Glutamatergic neuron (in vitro differentiated cells): ENCODE results near the gene RPGR. TPM values are rescaled to one million over a fixed set of nuclear protein-coding genes. Genes with fewer than 3 reads are reported as not detected.

ENCODE experiments used
- DNase-seq: peaks from one replicate; pipeline ENCODE4 v3.0.0; 2022
- H3K27ac Mint-ChIP-seq: one replicate; pipeline ENCODE4 v1.8.0; 2020; ENCODE audit warnings: mild to moderate bottlenecking, mixed read lengths, inconsistent platforms; ENCODE audit not compliant: unreplicated experiment
- H3K27me3 Mint-ChIP-seq: one replicate; pipeline ENCODE4 v1.8.0; 2020; ENCODE audit warnings: mild to moderate bottlenecking, moderate library complexity, mixed read lengths, inconsistent platforms; ENCODE audit not compliant: unreplicated experiment
- H3K36me3 Mint-ChIP-seq: one replicate; pipeline ENCODE4 v1.8.0; 2020; ENCODE audit warnings: mild to moderate bottlenecking, mixed read lengths, inconsistent platforms; ENCODE audit not compliant: unreplicated experiment
- H3K4me1 Mint-ChIP-seq: one replicate; pipeline ENCODE4 v1.8.0; 2020; ENCODE audit warnings: mild to moderate bottlenecking, low read depth, mixed read lengths, inconsistent platforms; ENCODE audit not compliant: unreplicated experiment
- H3K4me3 Mint-ChIP-seq: one replicate; pipeline ENCODE4 v1.8.0; 2020; ENCODE audit warnings: mild to moderate bottlenecking, mixed read lengths, inconsistent platforms; ENCODE audit not compliant: unreplicated experiment
- H3K9me3 Mint-ChIP-seq: one replicate; pipeline ENCODE4 v1.8.0; 2020; ENCODE audit warnings: mild to moderate bottlenecking, moderate library complexity, mixed read lengths, inconsistent platforms; ENCODE audit not compliant: unreplicated experiment
- total RNA-seq: library from RNA; stranded (reverse); fragmentation: NEBNext Ultra II Directional; extraction: Animal tissue kit (Norgen Biotek cat#: 25700); gene quantifications from one replicate; pipeline ENCODE4 v1.2.1, GENCODE V29; 2021; ENCODE audit not compliant: unreplicated experiment
- TF ChIP-seq, protein P1 (sequence below): fragments of 200-600 bp; sonication (generic); IDR thresholded peaks from one replicate; pipeline ENCODE4 v1.5.0; 2021; ENCODE audit not compliant: partially characterized antibody, unreplicated experiment

Gene RPGR
- total RNA-seq, 1 donor from 2014 or later = 4.6 TPM

DNA sequence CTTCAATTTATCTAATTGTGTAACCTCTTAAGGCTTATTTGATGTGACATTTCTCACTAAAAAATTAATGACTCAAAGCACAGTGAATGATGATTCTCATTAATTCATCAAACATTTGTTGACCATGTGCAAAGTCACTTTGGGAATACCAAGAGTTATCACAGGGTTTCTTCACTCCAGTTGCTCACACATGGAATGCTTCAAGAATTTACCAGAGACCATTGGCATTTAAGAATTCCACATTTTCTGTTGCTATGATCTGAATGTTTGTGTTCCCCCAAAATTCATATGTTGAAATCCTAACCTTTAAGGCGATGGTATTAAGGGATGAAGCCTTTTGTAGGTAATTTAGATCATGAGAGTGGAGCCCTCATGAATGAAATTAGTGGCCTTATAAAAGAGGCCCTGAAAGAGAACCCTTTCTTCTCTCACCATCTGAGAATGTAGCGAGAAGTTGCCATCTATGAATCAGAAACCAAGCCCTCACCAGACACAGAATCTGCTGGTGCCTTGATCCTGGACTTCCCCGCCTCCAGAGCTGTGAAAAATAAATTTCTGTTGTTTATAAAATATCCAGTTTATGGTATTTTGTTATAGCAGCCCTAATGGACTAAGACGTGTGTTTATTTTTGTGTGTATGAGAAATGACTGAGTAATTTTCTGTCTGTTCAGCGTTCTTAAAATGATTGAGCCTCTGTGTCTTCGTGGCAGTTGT, 90.3 kb downstream of the RPGR start:
- H3K27ac Mint-ChIP-seq = no peak overlapping the region

DNA sequence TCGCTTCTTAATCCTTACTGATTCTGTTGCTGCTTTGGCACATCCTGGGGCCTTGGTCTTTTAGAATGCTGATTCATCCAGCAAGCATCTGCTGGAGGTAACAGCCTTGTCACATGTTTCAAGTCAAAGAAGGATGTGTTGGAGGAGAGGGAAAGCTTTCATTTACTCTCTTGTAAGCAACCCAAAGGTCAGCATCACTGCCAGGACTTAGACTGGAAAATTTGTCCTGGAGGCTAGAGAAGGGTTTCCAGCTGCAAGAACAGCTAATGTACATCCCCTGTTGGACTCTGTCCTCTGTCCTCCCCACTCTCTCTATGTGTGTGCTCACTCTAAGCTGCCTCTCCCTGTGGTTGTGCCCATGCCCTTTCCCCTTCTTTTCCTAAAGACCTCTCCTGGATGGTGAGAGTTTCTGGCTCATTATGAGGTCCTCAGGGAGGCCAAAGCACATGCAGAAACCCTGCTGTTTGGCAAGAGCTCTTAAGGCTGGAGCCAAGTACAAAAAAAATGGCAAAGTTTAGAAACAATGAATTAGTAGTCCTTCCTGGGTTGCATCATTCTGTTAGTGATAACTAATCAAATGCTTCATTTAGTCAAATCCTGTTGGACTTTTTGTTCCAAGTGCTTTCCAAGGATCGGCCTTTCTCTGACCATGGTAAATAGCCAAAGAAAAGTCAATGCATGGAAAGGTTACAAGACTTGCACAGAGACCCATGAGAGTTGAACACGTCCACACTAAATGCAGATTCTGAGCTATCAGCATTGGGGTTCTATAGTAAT, 93.2 kb downstream of the RPGR start:
- H3K9me3 Mint-ChIP-seq = no peaks in the 10 kb centered on the region
- H3K4me1 Mint-ChIP-seq = no peaks in the 10 kb centered on the region
- H3K36me3 Mint-ChIP-seq = no peaks in the 10 kb centered on the region
- H3K27me3 Mint-ChIP-seq = no peaks in the 10 kb centered on the region
- H3K27ac Mint-ChIP-seq = no peak overlapping the region
- no peak for DNase-seq
- TF ChIP-seq, protein P1, sequence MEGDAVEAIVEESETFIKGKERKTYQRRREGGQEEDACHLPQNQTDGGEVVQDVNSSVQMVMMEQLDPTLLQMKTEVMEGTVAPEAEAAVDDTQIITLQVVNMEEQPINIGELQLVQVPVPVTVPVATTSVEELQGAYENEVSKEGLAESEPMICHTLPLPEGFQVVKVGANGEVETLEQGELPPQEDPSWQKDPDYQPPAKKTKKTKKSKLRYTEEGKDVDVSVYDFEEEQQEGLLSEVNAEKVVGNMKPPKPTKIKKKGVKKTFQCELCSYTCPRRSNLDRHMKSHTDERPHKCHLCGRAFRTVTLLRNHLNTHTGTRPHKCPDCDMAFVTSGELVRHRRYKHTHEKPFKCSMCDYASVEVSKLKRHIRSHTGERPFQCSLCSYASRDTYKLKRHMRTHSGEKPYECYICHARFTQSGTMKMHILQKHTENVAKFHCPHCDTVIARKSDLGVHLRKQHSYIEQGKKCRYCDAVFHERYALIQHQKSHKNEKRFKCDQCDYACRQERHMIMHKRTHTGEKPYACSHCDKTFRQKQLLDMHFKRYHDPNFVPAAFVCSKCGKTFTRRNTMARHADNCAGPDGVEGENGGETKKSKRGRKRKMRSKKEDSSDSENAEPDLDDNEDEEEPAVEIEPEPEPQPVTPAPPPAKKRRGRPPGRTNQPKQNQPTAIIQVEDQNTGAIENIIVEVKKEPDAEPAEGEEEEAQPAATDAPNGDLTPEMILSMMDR = no peak
- no peak overlapping the region for H3K4me3 Mint-ChIP-seq

More for the DNA sequence above, 90.3 kb downstream of the RPGR start:
- Mint-ChIP-seq H3K36me3 (no peaks in the 10 kb centered on the region), H3K27me3 (peaks cover 2% of the 10 kb centered on the region), H3K9me3 (no peaks in the 10 kb centered on the region), H3K4me1 (no peaks in the 10 kb centered on the region), H3K4me3 (no peak overlapping the region)
- TF ChIP-seq, protein P1 = no peak
- DNase-seq = no peak

DNA sequence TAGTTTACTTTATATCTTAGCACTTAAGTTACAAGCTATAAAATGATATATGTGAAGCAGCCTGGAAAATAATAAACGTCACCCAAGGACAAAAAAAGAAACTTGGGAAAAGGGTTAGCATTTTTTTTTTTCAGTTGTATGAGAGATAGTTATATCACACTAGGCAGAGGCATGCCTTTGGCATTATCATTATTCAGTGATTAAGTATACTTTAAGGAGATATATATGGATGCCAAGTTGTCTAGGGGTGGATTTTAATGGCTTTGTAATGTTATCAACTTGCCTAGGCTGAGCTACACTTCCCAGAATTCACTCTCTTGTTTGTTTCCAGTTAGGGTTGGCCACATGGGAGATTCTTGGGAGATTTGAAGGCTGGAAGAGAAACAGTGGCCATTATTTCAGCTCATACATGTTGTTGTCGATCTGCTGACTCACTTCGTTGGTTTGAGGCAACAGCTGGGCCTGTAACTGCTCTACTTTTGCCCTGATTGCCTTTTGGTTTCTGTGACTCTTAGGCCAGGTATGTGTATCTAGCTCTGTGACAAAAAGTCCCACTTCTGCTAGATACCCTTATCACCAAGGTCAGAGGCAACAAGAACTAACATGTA, 95.1 kb downstream of the RPGR start:
- TF ChIP-seq, protein P1 = no peak
- H3K27ac Mint-ChIP-seq = no peak overlapping the region
- no peak overlapping the region for H3K4me3 Mint-ChIP-seq
- H3K9me3 Mint-ChIP-seq = no peaks in the 10 kb centered on the region
- no peaks in the 10 kb centered on the region for H3K4me1 Mint-ChIP-seq
- DNase-seq = no peak
- no peaks in the 10 kb centered on the region for H3K36me3 Mint-ChIP-seq
- no peaks in the 10 kb centered on the region for H3K27me3 Mint-ChIP-seq

DNA sequence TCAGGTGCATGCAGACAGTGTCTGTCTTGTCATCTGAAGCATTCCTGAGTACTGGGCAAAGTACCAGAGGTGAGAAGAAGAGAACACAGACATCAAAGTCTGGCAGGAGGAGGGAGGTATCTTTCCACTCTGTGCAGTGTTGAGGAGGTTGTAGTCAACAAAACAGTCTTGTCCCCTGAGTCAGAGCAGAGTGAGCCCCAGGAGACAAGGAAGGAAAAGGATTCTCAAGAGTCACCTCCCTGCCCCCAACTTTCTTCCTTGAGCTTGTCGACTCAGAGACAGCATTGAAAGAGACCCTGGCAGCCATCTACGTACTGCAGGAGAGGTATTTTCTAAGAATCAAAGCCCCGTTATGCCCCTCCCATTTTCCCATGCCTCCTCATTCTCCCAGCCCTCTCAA, 102.2 kb downstream of the RPGR start:
- H3K4me3 Mint-ChIP-seq = no peak overlapping the region
- H3K4me1 Mint-ChIP-seq = no peaks in the 10 kb centered on the region
- no peak for DNase-seq
- H3K27ac Mint-ChIP-seq = no peak overlapping the region
- TF ChIP-seq, protein P1 = no peak
- H3K36me3 Mint-ChIP-seq = no peaks in the 10 kb centered on the region
- H3K9me3 Mint-ChIP-seq = no peaks in the 10 kb centered on the region
- H3K27me3 Mint-ChIP-seq = no peaks in the 10 kb centered on the region
